ENCODE results near the gene LGR6. TPM values are rescaled to one million over a fixed set of nuclear protein-coding genes. Genes with fewer than 3 reads are reported as not detected.

LGR6 gene
- total and polyA plus RNA-seq, 2 of the 8 experiments (the other 6 are each of a cell fraction or from before 2014, with no cell fraction given) = 0.50 to 1.0 TPM

DNA sequence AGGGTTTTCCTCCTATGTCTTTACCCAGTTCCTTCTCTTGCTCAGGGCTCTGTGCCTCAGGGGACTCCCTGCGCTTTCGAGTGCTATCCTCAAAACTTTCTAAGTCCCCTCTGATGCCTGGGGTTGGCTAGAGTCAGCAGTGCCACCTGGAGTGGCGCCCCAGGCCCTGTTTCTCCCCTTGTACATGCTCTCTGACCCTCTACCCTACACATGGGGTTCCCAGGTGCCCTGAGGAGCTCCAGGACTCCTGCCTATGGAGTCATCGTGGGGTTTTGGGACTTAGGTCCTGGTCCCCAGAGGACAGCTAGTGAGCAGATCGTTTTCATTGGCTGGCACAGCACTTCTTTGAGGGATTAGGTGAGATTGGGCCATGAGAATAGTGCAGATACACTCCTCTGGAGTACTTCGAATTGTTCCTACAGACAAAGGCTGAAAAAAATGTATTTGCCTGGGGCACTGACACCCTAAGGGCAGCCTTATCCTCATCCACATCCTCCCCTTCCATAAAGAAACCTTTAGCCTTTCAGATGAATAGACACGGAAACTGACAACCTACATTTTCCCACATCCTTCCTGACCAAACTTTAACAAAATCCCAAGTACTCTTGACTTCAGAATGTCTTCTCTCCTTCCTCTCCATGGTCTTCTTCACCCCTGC is 41.5 kb downstream of the LGR6 start:
- Histone ChIP-seq H2BK12ac (ENCODE audit: low read depth, low read length) (0 out of 2 replicates have a peak overlapping the region, but pooled peaks have one; percentile 31), H3K23ac (ENCODE audit: insufficient read length) (no peak overlapping the region), H2BK15ac (ENCODE audit: low read length) (no peak overlapping the region), H3K4ac (replicated peaks; ENCODE audit: insufficient read length, low read depth, low read length) (no peak overlapping the region), H4K91ac (replicated peaks; ENCODE audit: insufficient read length, low read length) (peak overlapping the region; percentile 13), H4K20me1 (replicated peaks in 1 of 2; ENCODE audit: control insufficient read depth in 1 of 2, insufficient read depth in 2 of 2, low read length in 2 of 2) (no peaks in the 10 kb centered on the region), H2BK20ac (ENCODE audit: low read length) (peak overlapping the region; percentile 16; the same call in 1 of the 2 replicates), H3K4me3 (ENCODE audit: extremely low read depth in 1 of 4, insufficient read depth in 2 of 4, low read depth in 3 of 4, low read length in 4 of 4) (no peak overlapping the region), H3K27ac (ENCODE audit: low read depth, low read length) (no peak overlapping the region), H2AFZ (ENCODE audit: low read length) (no peak overlapping the region), H3K4me1 (replicated peaks in 1 of 4; ENCODE audit: control insufficient read depth in 3 of 4, insufficient read depth in 4 of 4, low read length in 3 of 4) (peaks cover 0 to 18% (median 10%) of the 10 kb centered on the region in 4 experiments; a peak in 6 of 7 replicates), H3K9me3 (ENCODE audit: insufficient read depth in 2 of 2, low read depth in 1 of 2, low read length in 1 of 2) (no peaks in the 10 kb centered on the region), H3K4me2 (ENCODE audit: insufficient read depth in 1 of 2, low read depth in 2 of 2, low read length in 2 of 2) (no peak overlapping the region), H4K5ac (ENCODE audit: insufficient read length, low read depth, low read length) (no peak overlapping the region), H3K9ac (replicated peaks in 1 of 4; ENCODE audit: extremely low read depth in 1 of 4, low read depth in 3 of 4, low read length in 3 of 4) (no peak overlapping the region), H2AK5ac (ENCODE audit: low read depth, low read length) (no peak overlapping the region), H3K79me2 (ENCODE audit: control insufficient read depth in 1 of 2, insufficient read depth in 2 of 2, low read length in 2 of 2) (no peaks in the 10 kb centered on the region), H3K14ac (ENCODE audit: insufficient read length) (no peak overlapping the region), H2BK120ac (replicated peaks; ENCODE audit: low read depth, low read length) (no peak overlapping the region), H4K8ac (ENCODE audit: extremely low read depth, insufficient read depth, low read length) (no peak overlapping the region), H3K36me3 (ENCODE audit: control insufficient read depth in 2 of 4, insufficient read depth in 4 of 4, low read length in 3 of 4) (no peaks in the 10 kb centered on the region), H3K18ac (ENCODE audit: extremely low read depth, low read length) (peak overlapping the region; percentile 34; the same call in 1 of the 2 replicates), H3K79me1 (ENCODE audit: low read depth, low read length) (no peaks in the 10 kb centered on the region), H3K23me2 (ENCODE audit: low read depth, low read length) (peaks cover 2% of the 10 kb centered on the region; the same call in 1 of the 2 replicates), H3K56ac (replicated peaks; ENCODE audit: insufficient read length, low read depth, low read length) (no peak overlapping the region), H2BK5ac (ENCODE audit: low read depth, low read length) (0 out of 2 replicates have a peak overlapping the region, but pooled peaks have one; percentile 84), H3K27me3 (replicated peaks in 1 of 4; ENCODE audit: control insufficient read depth in 3 of 4, extremely low read depth in 1 of 4, insufficient read depth in 3 of 4, low read length in 3 of 4) (no peaks in the 10 kb centered on the region)
- ChIA-PET POLR2A (ENCODE audit: partially characterized antibody) (interaction anchor here (0.6 to 1.1 kb wide), 4 partner anchors 20 to 336 kb away, joined by 3 to 6 read pairs (median 4); partner anchors contain the start of gene LGR6), CTCF (ENCODE audit: partially characterized antibody) (interaction anchor here (0.6 to 17.3 kb wide), 26 partner anchors 10 to 205 kb away, joined by 3 to 249 read pairs (median 4); partner anchors contain the start of gene LGR6)
- FAIRE-seq = no peak
- TF ChIP-seq ASH2L (IDR thresholded peaks at IDR 0.05; ENCODE audit: low read length) (no peak), RFX5 (IDR thresholded peaks at IDR 0.05; ENCODE audit: borderline replicate concordance, low read depth, low read length) (no peak), JUND (IDR thresholded peaks at IDR 0.05; ENCODE audit: low read length) (no peak), BACH1 (IDR thresholded peaks at IDR 0.05; ENCODE audit: low read length) (no peak), BRCA1 (IDR thresholded peaks at IDR 0.05; ENCODE audit: low read depth, low read length) (no peak), PHF8 (conservative IDR thresholded peaks at IDR 0.05; ENCODE audit: low read depth, low read length) (no peak), RAD21 (IDR thresholded peaks at IDR 0.05 in 1 of 2, conservative IDR thresholded peaks at IDR 0.05 in 1 of 2; ENCODE audit: low read depth in 2 of 2, low read length in 2 of 2) (no peak), EP300 (IDR thresholded peaks at IDR 0.05; ENCODE audit: borderline replicate concordance in 1 of 2, low read depth in 2 of 2, low read length in 2 of 2) (no peak), SP1 (IDR thresholded peaks at IDR 0.05; ENCODE audit: low read depth, low read length) (no peak), MAX (IDR thresholded peaks at IDR 0.05) (no peak), GTF2F1 (IDR thresholded peaks at IDR 0.05; ENCODE audit: borderline replicate concordance, low read depth, low read length) (no peak)
- 82% methylated on average over 7 of the region's 7 CpGs; no CpG with 5 or more reads in 1 of the 2 experiments for WGBS, 2 experiments (ENCODE audit: extremely low coverage in 1 of 2, insufficient coverage in 1 of 2, insufficient read length in 1 of 2, insufficient replicate concordance in 2 of 2, low coverage in 1 of 2, low lambda C conversion rate in 2 of 2, missing lambda C conversion rate in 1 of 2)
- no peak for DNase-seq (ENCODE audit: low read depth in 1 of 2, low spot score in 2 of 2)
